Cerebellar nuclear complex (tissue), 1 donor: ENCODE measurements around the gene FST.

Experiments used
- DNase-seq, 2 experiments: peaks; one replicate each; lab custom pipeline; 2025; lab: John Stamatoyannopoulos, UW

The FST gene, protein sequence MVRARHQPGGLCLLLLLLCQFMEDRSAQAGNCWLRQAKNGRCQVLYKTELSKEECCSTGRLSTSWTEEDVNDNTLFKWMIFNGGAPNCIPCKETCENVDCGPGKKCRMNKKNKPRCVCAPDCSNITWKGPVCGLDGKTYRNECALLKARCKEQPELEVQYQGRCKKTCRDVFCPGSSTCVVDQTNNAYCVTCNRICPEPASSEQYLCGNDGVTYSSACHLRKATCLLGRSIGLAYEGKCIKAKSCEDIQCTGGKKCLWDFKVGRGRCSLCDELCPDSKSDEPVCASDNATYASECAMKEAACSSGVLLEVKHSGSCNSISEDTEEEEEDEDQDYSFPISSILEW

DNA sequence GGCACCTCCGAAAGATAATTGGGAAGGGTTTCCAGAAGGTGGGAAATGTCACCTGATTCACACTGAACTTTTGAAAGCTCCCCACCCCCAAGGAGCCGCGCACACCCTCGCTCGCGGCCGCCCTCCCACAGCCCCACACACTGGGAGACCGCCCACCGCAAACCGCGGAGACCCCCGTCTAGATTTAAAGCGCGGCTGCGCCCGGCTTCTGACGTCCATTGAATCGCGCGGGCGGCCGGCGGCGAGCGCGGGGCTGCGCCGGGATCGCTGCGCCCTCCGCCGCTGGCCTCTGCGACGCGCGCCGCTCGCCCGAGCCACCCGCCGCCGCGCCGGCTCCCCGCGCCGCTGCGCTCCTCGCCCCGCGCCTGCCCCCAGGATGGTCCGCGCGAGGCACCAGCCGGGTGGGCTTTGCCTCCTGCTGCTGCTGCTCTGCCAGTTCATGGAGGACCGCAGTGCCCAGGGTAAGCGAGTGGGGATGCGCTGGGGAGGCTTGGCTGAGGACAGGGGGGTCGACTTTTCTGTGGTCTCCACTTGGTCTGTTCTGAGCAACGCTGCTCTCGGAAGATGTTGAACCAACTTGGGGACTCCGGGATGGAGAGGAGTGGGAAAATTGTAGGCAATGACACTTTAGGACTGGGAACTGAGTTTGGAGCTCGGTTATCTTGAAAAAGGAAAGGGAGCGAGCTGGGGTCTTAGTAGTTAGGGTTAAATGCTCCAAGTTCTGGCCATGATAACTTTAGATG lies at the start of gene FST:
Gene FST, plus strand, starts transcription at position 214 of the 743 bp plus-strand sequence. Its CDS starts 163 bp downstream, at position 377.
- DNase-seq: no peak

DNA sequence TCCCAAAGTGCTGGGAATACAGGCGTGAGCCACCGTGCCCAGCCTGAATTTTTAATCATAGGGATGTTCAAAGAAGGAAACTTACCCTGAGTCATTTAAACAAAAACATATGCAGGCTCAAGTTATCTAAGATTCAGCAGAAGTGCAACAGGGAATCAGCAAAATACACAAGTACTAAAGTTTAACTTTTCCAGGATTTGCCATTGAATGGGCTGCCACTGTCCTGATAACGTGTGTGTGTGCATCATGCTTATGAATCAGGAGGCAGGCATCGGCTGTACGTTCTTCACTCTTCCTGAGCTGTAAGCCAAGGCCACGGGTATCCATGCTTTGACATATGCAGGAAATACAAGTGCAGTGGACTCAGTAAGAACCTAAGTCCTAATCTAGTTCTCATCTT lies 48.8 kb upstream of the FST start:
- DNase-seq: no peak

DNA sequence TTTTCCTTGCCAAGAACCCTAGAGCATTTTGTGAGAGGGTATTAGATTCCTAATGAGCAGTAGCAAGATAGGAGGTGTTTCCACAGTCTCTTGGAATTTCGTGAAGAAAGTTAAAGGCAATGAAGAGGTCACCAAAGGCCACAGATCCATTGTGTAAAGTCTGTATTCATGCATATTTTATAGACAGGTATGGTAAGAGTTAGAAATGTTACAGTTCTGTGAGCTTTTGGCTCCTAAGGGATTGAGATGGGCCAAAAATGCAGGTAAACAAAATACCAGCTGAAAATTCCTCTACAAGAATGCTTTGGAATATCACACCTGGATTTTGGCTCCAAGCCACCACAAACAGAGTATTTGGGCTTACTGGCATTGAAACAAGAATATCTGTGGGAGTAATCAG lies 47.4 kb upstream of the FST start:
- no peak for DNase-seq

DNA sequence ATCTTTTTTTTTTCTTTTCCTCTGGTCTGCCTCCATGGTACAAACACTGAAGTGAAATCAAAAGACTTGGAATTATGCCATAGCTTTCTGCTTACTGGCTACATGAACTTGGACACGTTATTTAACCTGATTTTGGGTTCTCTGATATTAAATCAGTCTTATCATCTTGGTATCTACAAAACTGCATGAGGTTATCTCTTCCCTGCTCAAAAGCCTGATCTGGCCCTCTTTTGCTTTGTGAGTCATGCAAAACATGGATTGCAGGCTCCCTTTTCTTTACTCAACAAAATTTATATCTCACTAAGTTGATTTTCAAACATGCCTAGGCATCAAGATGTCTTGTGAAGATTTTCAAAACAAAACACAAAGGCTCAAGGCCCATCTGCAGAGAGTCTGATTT lies 45.9 kb upstream of the FST start:
- no peak for DNase-seq

DNA sequence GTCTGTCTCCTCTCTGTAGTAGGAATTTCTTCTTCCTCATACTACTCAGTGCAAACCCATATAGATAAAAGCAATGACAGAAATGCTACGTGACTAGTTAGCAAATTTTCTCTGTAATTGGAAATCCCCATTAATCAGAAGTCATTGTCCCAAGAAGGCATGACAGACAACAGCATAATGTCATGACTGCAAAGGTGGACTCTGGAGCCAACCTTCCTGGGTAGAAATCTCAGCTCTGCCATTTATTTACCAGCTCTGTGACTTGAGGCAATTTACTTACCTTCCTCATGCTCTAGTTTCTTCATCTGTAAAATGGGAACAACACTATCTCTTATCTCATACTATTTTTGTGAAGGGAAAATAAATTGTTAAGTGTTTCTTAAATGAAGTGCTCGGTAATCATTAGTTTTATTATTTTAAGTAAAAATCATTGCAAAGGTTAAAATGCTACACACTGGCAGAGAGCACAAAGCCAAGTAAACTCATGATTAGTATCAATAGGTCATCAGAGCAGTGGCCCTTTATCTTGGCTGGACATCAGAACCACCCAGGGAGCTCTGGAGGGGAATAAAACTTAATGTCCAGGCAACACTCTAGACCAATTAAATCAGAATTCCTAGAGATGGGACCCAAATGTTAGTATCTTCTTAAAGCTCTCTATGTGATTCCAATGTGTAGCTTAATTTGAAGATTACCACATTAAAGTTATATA lies 43.8 kb upstream of the FST start:
- no peak for DNase-seq

DNA sequence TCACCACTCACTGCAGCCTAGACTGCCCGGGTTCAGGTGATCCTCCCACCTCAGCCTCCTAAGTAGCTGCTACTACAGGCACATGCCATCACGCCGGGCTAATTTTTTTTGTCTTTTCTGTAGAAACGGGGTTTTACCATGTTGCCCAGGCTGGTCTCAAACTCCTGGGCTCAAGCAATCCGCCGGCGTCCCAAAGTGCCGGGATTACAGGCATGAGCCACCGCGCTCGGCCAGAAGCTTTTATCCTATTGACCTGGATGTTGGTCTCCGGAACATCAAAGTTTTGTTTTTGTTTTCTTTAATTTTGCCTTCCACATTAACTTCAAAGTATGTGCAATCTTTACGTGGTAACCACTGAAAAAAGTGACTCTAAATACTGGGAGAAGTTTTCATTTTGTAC lies 42.4 kb upstream of the FST start:
- DNase-seq: no peak

DNA sequence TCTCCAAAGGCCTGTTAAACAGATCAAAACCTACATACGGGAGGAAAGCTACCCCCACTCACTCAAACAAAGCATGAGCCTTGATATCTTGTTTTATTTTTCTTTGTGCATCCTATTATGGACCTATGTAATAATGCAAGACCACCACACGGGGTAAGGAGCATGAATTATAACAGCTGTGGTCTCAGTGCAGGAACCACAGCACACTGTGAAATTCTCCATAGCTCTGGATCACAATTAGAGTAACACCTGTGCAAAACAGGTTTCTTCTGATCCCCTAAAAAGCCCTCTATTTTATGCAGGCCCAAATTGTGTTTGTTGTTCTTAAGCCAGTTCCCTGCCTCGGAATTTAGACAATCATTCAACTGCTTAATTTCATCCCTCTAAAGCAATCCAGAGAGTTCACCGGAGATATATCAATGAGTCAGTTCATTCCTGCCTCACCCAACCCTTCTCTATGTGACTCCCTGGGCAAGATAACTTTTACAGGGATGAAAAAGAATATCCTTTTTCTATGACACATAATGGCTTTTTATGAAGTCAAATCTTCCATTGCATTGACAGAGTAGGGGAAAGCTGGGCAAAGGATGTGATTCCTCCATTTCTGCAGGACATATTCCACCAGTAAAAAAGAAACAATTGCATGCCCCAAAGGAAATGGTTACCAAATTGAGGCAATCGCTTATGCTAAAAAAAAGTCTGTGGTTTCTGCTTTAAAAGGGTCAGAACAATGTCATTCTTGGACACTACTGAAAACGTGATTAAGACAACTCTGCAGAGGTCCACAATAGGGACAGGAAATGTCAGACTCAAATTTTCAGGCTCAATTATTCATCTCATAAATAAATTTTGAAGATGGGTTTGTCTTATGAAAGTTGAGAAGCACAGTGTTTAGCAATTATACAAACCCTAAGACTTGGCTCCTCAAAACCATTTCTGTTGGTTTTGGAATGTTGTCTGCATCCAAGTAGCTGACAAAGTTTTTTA lies 41.6 kb upstream of the FST start:
- DNase-seq: no peak

DNA sequence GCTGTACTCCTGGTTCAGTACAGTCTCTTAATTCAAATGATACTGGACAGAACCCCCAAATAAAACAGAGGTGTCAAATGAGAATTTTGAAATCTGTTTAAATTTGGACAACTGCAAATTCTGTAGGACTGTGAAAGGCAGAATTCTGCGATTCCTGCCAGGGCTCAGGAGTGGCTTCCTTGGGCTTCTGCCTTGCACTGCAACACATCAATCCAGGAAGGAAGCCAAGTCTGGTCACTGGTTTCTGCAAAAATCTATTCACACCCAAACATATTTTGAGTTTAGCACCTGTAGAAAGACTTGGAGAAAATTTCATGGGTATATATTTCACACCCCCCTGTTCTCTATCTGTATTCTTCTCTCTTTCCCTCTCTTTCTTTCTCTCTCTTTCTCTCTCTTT lies 37.5 kb upstream of the FST start:
- no peak for DNase-seq

DNA sequence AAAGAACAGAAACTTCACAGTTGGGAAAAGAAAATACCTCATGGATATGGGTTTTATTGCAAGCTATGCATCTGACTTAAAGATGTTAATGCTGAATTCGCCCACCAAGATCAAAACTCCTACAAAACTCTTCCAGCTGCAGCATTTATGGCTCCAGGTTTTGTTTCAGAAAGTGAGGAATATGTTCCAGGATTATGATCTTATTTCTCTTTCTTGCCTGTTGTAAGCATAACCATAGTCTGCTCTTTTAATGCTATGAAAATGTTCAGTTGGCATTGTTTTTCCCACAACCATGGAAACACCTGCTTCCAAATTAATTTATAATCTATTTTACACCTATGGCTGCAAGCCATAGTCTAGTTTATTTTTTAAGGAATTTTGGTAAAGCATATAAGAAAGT lies 34.9 kb upstream of the FST start:
- no peak for DNase-seq

DNA sequence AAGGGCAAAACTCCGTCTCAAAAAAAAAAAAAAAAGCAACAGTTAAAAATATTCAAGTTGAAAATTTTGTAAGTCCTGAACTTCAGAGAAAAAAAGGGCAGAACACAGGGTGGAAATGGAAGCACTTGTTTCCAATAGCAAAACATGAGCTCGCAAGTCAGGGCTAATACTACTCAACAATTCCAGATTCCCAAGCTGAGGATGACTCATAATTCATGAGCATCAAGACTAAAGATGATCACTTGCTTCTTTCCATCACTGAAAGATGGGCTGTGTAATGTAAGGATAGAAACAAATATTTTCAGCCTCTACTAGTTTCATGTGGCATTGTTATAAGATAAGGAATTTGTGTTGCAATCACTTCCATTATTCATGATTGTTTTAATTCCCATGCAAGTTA lies 33.5 kb upstream of the FST start:
- DNase-seq: no peak

DNA sequence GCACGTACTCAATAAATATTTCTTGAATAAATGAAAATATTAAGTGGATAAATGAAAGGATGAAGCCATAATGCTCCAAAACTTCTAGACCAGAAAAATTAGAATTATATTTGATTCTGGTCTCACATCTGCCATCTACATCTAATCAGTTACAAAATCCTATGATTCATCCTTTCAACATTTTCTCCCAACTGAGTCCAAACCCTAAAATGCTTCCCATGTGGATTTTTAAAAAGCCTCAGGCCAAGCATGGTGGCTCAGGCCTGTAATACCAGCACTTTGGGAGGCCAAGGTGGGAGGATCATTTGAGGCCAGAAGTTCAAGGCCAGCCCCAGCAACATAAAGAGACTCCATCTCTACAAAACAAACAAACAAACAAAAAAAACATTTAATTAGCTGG lies 31.6 kb upstream of the FST start:
- no peak for DNase-seq

DNA sequence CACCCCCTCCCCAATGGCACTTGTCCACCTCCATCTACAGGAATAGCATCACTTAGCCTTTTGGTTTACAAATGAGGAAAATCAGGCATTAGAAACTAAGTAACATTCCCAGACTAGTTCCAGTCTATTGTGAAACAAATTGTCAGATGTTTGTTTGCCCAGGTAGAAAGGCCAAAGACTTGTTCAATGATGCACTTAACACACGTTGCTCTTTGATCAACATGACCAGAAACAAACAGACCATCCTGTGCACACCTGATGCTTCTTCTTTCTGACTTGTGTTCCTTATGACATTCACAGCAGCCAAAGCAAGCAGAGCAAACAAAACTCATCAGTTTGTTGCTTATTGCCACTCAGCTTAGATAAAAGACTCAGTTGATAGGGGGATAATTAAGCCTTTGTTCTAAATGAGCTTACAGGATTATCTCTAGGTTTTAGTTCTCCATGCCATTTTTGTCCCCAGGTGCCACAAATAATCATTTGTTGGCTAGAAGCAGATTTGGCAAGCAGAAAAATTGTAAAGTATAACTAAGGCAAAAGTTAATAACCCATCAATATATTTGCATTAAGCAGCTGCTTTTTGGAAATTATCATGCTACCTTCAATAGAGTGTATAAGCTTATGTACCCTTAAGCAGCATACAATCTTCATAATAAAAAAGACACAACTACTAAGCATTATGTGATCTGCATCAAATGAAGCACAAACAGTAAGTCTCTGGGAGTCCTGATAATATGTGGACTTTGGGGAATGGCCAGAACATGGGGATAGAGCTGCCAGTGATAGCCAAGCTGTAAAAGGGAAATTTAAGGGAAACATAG lies 26.3 kb upstream of the FST start:
- no peak for DNase-seq

DNA sequence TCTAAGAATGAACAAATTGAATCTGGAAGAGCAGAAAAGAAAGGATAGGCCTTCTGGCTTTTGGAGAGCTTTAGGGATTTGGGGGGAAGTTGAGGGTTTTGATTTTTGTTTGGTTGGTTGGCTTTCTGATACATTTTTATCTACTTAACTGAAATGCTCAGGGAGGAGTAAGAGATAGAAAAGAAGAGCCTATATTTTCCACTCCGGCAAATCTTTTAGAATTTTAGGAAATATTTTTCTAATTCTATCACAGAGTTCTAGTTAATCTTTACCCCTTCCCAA lies 25.8 kb upstream of the FST start:
- DNase-seq: no peak

DNA sequence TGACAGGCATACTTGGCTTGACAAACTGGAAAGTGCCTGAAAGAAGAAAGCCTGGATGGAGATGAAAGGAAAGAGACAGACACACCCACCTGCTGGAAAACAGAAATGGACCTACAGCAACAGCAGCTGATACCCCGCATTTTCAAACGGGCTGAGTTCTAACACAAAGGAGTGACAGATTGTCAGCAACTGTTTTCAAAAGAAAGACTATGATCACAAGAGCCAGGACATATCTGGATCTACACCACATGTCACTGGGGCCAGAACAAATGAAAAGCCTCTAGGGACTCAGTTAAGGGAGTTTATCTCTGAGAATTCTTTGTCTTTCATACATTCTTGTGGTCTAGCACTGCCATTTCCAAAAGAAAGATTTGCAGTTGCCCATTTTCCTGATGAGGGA lies 24.1 kb upstream of the FST start:
- no peak for DNase-seq

DNA sequence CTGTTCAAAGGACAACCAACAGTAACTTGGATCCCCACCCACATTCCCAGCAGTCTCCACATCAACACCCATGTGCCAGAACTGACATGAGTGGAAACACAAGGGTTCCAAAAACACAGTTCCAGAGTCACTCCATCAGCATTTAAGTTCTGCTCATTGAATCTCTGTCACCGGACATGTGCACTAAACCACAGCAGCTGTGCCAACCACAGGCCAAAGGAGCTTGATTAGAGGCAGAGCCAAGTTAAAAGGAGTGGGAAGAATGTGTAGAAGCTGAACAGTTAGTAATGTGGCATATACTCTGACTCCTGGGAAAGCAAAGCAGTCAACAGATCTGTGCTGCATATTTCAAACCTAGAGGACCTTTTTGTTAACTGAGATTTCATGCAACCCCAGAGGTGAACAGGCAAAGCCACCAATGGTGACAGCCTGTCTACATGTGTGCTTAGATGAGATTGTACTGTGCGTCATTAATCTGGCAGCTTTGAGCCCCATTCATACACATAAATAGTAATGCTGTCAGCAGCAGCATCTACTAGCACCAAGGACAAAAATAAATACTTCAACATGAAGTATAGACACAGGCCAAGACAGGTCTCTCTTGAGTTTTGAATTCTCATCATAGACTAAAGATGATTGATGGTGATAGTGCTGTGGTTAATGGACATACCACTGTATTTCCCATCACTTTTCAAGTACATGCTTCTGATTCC lies 16.4 kb upstream of the FST start:
- DNase-seq: no peak

DNA sequence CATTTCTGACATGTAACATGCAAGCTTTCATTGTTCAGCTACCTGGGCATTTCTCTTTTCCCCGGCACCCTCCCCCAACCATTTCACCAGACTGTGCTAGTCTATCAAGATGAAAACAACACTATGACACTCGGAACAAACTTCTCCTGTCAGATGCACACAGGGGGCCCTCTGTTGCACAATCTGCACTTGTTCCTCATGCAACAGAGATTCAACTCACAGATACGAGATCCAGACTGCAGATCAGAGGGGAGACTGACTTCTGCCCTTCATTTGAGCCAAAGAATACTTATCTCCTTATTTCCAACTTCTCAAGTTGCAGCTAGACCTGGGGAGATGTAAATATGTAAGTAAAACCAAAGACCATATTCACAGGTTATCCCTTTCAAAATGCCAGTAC lies 15.7 kb upstream of the FST start:
- DNase-seq: no peak

DNA sequence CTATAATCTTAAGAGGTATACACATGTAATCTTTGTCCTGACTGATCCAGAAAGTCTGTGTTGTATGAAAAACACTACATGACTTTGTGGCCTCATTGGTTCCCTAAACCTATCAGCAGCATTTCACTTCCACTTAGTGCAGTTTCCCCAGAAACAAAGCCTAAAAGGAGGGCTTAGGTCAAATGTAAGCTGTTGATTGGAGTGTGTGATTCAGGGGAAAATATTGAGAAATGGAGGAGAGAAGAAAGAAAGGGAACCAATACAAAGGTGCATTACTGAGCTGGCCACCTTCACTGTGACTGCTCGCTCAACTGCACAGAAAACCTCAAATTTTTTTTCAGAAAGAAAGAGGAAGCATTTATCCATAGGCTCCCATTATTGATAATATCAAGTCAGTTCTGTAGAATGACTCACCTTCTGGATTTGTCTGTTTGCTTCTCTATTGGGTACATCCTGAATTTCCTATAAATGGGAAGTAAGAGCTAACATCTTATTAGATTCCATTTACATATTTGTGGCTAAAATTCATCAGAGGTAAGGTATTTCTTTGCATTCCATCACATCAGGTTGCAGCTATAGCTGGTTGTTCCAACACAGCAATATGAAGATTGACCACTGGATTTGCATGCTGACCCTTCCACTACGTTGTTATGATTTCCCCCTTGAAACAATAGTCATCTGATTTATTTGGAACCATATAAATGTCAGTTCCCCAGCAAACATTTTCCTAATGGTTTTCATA lies 10.3 kb upstream of the FST start:
- DNase-seq: no peak

DNA sequence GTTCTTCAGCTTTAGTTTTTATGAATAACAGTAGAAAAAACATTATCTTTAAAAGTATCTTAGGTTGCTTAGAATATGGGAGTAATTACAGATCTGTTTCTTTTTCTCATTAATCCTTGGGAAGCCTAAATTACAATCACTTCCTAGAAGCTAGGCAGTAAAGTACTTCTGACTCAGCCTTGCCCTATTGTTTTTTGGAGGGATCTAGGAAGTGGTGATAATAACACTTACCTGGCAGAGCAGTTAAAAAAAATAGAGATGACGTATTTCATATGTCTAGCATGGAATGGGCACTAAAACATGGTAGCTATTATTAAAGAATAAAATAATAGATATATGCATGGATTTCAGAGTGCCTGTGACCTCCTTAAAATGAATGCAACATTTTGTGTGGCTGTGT lies 8.2 kb upstream of the FST start:
- no peak for DNase-seq

DNA sequence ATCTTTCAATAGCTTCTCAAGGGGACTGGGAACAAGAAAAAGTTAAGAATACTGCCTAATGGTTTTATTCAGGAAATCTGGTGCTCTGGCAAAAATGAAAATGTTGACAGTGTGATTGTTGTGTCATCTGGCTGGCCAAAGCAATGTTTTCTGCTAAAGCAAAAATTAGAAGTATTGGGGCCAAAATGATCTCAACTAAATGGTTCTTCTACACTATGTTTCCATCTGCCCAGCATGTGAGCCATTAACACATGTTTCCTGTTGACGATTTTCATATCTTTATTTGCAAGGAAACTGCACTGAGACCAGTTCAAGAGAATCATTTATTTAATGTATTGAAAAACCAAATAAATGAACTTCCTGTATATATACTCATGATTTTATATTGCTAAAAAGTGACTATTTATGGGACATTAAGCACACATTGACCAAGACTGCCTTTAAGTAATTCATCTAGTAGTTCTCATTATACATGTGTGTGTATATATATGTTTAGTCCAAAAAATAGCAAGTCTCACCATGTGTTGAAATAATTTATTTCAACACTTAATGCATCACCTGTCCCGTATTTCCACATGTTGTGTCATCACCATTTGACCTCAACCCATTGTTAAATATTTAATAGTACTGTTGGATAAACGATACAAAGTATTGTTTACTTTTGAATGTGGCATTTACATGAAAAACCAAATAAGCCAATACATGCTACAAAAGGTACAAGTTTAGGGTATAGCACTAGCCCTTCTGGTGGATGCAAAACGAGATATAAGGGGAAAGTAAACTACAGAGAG lies 7.5 kb upstream of the FST start:
- DNase-seq: no peak
